Erythroblast (primary cell): ENCODE results near the gene GBX2.

ENCODE experiments used
- GATA1 ChIP-seq: IDR thresholded peaks from 2 replicates; pipeline ENCODE4 v1.6.1; 2011; ENCODE audit warnings: low read depth, mild to moderate bottlenecking, control low read depth, low read length, moderate library complexity
- POLR2A ChIP-seq: IDR thresholded peaks from 2 replicates; pipeline ENCODE4 v1.6.1; 2011; ENCODE audit warnings: mild to moderate bottlenecking, low read length

DNA sequence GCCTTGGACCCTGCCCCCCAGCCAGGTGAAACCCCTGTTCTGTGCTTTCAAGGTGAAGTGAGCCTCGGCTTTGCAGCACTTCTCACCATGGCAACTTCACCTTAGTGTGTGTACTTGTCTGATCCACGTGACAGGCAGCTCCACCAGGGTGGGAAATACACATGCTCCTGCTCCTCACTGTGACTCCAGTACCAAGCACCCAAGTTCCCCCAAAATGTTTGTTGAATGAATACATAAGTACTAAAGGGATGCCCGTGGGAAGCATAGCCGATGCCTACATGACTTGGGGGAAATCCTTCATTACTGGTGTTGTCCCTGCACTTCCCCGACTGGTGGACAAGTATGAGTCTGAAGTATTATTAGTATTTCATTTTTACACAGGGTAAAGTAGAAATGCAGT is 41.8 kb upstream of the GBX2 start:
- TF ChIP-seq POLR2A, result no peak
- no peak for TF ChIP-seq GATA1
